DOHH2 (cell line): ENCODE measurements around the gene GNA14.

Experiments
- CTCF ChIP-seq: fragments of 200-600 bp; sonication (generic); IDR thresholded peaks from one replicate; pipeline ENCODE4 v1.5.1; 2014; ENCODE audit warnings: antibody characterized with exemption, mild to moderate bottlenecking, low read depth, low read length; ENCODE audit not compliant: poor library complexity, severe bottlenecking
- EZH2phosphoT487 ChIP-seq: fragments of 200-600 bp; sonication (generic); IDR thresholded peaks from 2 replicates; pipeline ENCODE4 v1.6.1; 2017; ENCODE audit warnings: borderline replicate concordance, mild to moderate bottlenecking, antibody characterized with exemption, low read length, moderate library complexity, mixed read lengths

- TF ChIP-seq CTCF (no peak), EZH2phosphoT487 (no peak)
These were observed 45.3 kb downstream of the GNA14 start for GRCh38 chr9:77602852-77603251.
